GM10266 (cell line): ENCODE measurements around the gene OGFOD3.
"Not testable (repeated sequence)": the region's sequence is repeated elsewhere in the genome, so short reads cannot be mapped to it uniquely, and the experiment has no call there.

Source experiments
- DNase-seq: peaks from one replicate; pipeline ENCODE4 v3.0.0; 2012; ENCODE audit errors: extremely low spot score
- TF ChIP-seq, protein P1 (sequence below): IDR thresholded peaks from 2 replicates; pipeline ENCODE4 v1.5.1; 2012; ENCODE audit warnings: mild to moderate bottlenecking, low read depth; ENCODE audit not compliant: control insufficient read depth, insufficient read depth; ENCODE audit errors: missing control alignments

OGFOD3 gene

DNA sequence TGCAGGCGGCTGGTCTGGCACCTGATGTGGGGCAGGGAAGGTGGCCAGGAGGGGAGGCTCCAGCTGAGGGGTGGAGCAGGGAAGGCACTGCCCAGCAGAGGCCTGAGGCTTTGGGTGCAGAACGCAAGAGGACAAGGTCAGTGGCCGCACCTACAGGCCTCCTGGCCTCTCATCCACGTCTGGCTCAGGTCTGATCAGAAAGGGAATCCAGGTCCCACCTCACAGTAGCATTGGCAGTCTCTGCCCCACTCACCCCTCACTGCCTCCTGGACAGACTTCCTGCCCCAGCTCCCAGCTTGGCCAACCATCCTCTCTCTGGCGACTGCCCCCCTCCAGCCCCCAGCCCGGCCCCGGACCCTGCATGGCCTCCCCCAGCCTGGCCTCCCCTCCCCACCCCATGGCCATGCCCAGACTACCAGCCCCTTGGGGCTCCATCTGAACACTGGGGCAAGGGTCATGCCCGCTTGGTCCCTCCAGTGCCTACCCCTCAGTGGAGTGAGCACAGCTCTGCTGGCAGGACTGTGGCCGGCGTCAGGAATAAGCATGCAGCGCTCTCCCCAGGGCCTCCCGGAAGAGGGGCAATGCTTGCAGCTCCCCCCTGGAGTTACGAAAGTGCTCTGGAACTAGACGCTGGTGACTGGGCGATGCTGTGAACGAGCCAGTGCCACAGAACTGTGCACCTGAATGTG, 42.2 kb downstream of the OGFOD3 start:
- DNase-seq: no peak
- TF ChIP-seq, protein P1, sequence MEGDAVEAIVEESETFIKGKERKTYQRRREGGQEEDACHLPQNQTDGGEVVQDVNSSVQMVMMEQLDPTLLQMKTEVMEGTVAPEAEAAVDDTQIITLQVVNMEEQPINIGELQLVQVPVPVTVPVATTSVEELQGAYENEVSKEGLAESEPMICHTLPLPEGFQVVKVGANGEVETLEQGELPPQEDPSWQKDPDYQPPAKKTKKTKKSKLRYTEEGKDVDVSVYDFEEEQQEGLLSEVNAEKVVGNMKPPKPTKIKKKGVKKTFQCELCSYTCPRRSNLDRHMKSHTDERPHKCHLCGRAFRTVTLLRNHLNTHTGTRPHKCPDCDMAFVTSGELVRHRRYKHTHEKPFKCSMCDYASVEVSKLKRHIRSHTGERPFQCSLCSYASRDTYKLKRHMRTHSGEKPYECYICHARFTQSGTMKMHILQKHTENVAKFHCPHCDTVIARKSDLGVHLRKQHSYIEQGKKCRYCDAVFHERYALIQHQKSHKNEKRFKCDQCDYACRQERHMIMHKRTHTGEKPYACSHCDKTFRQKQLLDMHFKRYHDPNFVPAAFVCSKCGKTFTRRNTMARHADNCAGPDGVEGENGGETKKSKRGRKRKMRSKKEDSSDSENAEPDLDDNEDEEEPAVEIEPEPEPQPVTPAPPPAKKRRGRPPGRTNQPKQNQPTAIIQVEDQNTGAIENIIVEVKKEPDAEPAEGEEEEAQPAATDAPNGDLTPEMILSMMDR: no peak

DNA sequence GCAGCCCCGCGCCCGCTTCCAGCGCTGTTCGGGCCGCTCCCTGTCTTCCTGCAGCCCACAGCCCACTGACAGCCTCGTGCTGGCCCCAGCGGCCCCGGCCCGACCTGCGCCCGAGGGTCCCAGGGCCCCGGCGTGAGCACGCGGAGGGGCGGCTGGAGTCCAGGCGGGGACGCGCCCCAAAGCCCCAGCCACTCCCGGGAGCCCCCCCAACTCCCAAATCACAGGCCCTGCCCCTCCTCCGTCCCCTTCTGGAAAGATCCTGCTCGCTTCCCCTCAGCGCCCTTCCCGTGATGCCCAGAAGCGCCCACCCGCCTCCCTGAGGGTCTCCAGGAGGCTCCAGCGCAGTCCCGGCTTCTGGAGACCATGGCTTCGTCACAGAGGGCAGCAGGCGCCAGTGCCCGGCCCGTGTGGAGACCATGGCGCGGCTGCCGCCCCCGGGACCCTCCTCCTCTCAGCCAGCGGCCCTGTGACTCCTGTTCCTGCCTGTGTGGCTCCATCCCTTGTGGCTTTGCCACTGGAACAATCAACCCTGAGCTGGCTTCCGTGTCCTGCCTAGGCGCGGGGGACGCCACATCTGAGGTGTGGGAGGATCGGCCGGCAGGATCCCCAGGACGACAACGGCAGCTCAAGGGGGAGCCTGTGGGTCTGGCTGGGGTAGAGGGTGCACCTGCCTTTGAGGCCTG, 42.9 kb downstream of the OGFOD3 start:
- DNase-seq: no peak
- TF ChIP-seq, protein P1: no peak

DNA sequence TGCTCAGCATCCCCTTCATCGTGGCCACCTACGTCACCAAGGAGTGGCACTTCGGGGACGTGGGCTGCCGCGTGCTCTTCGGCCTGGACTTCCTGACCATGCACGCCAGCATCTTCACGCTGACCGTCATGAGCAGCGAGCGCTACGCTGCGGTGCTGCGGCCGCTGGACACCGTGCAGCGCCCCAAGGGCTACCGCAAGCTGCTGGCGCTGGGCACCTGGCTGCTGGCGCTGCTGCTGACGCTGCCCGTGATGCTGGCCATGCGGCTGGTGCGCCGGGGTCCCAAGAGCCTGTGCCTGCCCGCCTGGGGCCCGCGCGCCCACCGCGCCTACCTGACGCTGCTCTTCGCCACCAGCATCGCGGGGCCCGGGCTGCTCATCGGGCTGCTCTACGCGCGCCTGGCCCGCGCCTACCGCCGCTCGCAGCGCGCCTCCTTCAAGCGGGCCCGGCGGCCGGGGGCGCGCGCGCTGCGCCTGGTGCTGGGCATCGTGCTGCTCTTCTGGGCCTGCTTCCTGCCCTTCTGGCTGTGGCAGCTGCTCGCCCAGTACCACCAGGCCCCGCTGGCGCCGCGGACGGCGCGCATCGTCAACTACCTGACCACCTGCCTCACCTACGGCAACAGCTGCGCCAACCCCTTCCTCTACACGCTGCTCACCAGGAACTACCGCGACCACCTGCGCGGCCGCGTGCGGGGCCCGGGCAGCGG, 43.6 kb downstream of the OGFOD3 start:
- TF ChIP-seq, protein P1: no peak
- no peak for DNase-seq

DNA sequence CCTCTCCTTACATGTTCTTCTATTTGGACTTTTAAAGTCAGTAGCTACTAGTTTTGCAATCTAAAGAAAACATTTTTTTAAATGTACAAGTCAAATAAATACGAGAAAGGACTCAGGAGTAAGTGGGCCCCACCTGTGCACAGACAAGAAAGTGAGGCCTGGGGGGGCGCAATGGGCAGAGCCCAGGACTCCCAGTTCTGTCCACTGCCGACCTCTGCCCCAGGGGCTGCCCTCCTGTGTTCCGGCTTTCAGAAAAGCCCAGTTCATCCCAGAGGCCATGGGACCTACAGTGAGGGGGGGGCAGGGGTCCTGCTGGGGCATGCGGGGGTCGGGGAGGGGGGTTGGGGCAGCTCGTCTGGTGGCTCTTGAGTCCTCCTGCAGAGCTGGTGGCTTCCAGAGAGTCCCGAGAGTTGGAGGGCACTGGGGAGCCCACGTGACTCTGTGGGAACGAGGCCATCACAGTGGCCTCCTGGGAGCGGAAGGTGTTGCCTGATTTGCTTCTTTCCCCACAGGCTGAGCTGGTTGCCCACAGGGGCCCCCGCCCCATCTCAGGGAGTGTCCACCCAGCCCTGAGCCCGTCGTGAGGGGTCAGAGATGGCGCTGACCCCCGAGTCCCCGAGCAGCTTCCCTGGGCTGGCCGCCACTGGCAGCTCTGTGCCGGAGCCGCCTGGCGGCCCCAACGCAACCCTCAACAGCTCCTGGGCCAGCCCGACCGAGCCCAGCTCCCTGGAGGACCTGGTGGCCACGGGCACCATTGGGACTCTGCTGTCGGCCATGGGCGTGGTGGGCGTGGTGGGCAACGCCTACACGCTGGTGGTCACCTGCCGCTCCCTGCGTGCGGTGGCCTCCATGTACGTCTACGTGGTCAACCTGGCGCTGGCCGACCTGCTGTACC, 44.4 kb downstream of the OGFOD3 start:
- no peak for DNase-seq
- TF ChIP-seq, protein P1: no peak

DNA sequence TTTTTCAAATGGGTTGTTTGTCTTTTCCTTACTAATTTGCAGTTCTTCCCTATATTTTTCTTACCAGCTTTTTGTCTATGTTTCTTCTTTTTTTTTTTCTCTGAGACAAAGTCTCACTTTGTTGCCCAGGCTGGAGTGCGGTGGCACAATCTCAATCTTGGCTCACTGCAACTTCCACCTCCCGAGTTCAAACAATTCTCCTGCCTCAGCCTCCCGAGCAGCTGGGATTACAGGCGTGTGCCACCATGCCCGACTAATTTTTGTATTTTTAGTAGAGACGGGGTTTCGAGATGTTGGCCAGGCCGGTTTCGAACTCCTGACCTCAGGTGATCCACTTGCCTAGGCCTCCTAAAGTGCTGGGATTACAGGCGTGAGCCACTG, 45.3 kb downstream of the OGFOD3 start:
- not testable (repeated sequence) for DNase-seq

DNA sequence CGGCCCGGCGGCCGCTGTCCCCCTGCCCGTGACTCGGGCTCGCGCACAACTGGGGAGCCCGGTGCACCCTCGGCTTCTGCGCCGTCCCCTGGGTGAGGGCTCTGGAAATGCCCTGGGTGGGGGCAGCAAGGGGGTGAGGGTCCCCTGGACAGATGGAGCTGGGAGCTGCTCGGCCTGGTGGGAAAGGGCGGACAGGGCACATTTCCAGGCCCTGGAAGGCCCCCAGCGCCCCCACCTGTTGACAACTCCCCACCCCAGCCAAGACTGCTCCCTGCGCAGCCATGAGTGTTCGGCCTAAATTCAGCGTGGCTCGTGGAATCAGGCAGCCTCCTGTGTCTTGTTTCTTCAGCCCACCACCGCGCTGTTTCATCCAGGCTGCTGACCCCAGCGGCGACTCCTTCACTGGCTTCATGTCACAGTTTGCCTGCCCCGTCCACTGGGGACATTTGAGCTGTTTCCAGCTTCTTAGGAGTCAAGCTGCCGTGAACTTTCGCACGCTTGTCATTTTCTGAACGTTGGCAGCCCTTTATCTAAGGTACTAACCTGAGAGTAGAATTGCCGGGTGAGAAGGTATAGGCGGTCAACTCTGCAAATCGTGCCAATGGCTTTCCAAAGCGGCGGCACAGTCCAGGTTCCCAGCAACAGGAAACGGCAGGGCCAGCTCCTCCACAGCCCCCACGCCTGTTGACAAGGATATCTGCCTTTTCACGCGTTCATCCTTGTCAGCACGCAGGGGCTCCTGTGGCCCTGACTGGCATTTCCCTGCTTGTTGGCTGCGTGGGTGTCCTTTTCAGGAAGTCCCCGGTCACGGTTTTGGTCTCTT, 45.9 kb downstream of the OGFOD3 start:
- no peak for DNase-seq
- TF ChIP-seq, protein P1: no peak
